Stimulated activated CD8-positive, alpha-beta memory T cell treated with anti-CD3 and anti-CD28 coated beads, Interleukin-12 subunit alpha, Interleukin-12 subunit beta, amount 100 ng/mL, for 4 hours (primary cell): ENCODE measurements around the gene VGLL4.
"Not testable (repeated sequence)": the region's sequence is repeated elsewhere in the genome, so short reads cannot be mapped to it uniquely, and the experiment has no call there.

Experiments used
- DNase-seq: peaks from one replicate; pipeline ENCODE4 v3.0.0-alpha.2; 2020; ENCODE audit warnings: low read depth

Gene VGLL4

GRCh38 chr3:11643605-11644087, at the start of gene VGLL4:
TSS of gene VGLL4 (minus strand) at chr3:11643915. CDS start at chr3:11643518, 397 bp downstream.
- DNase-seq: peak; percentile 48

- DNase-seq: no peak
These were observed 48.8 kb upstream of the VGLL4 start for GRCh38 chr3:11692532-11692813.

GRCh38 chr3:11691767-11692531, 48.2 kb upstream of the VGLL4 start:
- DNase-seq: no peak

- no peak for DNase-seq
These were observed 47.4 kb upstream of the VGLL4 start for GRCh38 chr3:11690863-11691766.

GRCh38 chr3:11689749-11690148, 46.0 kb upstream of the VGLL4 start:
- DNase-seq: no peak

GRCh38 chr3:11684980-11685379, 41.3 kb upstream of the VGLL4 start:
- not testable (repeated sequence) for DNase-seq

- DNase-seq: no peak
These were observed 36.8 kb upstream of the VGLL4 start for GRCh38 chr3:11680509-11680908.

GRCh38 chr3:11679964-11680363, 36.2 kb upstream of the VGLL4 start:
- no peak for DNase-seq

GRCh38 chr3:11672363-11672762, 28.6 kb upstream of the VGLL4 start:
- no peak for DNase-seq

GRCh38 chr3:11671648-11672100, 28.0 kb upstream of the VGLL4 start:
- DNase-seq: no peak

- no peak for DNase-seq
These were observed 24.8 kb upstream of the VGLL4 start for GRCh38 chr3:11668243-11669235.

GRCh38 chr3:11665331-11665730, 21.6 kb upstream of the VGLL4 start:
- DNase-seq: no peak

GRCh38 chr3:11662392-11662990, 18.8 kb upstream of the VGLL4 start:
- DNase-seq: no peak

- no peak for DNase-seq
These were observed 18.1 kb upstream of the VGLL4 start for GRCh38 chr3:11661827-11662226.

GRCh38 chr3:11661052-11661656, 17.4 kb upstream of the VGLL4 start:
- no peak for DNase-seq

GRCh38 chr3:11660242-11660641, 16.5 kb upstream of the VGLL4 start:
- no peak for DNase-seq

GRCh38 chr3:11658180-11658579, 14.5 kb upstream of the VGLL4 start:
- DNase-seq: no peak

- DNase-seq: no peak
These were observed 11.6 kb upstream of the VGLL4 start for GRCh38 chr3:11655196-11655928.

GRCh38 chr3:11654166-11654565, 10.5 kb upstream of the VGLL4 start:
- DNase-seq: no peak
